Brain microvascular endothelial cell (primary cell): ENCODE measurements around the gene KRT80.

Source experiments
- DNase-seq: peaks from one replicate; pipeline ENCODE4 v3.0.0-alpha.2; 2020
- H3K27ac ChIP-seq: fragments of 250-450 bp; sonication (Bioruptor Pico); 2 replicates; pipeline ENCODE4 v1.5.1; 2020; ENCODE audit warnings: mild to moderate bottlenecking, moderate library complexity
- H3K27me3 ChIP-seq: fragments of 250-450 bp; sonication (Bioruptor Pico); replicated peaks from 2 replicates; pipeline ENCODE4 v1.5.1; 2020; ENCODE audit warnings: mild to moderate bottlenecking
- H3K36me3 ChIP-seq: fragments of 250-450 bp; sonication (Bioruptor Pico); replicated peaks from 2 replicates; pipeline ENCODE4 v1.5.1; 2020; ENCODE audit warnings: mild to moderate bottlenecking
- H3K4me3 ChIP-seq: 2 replicates; pipeline ENCODE4 v1.5.1; 2011; ENCODE audit warnings: low read depth, mild to moderate bottlenecking, control low read depth, low read length, moderate library complexity
- in situ Hi-C: cut with HindIII; loops from 2 replicates; pipeline ENCODE4 v1.10.0; 2017; ENCODE audit warnings: low sequenced_read_pairs, low pct_ligation_motif_present
- TF ChIP-seq, protein P1 (sequence below): IDR thresholded peaks from 2 replicates; pipeline ENCODE4 v1.5.1; 2011; ENCODE audit warnings: low read depth, mild to moderate bottlenecking, moderate library complexity, low read length, control low read depth, inconsistent platforms; ENCODE audit errors: missing control alignments

KRT80 gene

DNA sequence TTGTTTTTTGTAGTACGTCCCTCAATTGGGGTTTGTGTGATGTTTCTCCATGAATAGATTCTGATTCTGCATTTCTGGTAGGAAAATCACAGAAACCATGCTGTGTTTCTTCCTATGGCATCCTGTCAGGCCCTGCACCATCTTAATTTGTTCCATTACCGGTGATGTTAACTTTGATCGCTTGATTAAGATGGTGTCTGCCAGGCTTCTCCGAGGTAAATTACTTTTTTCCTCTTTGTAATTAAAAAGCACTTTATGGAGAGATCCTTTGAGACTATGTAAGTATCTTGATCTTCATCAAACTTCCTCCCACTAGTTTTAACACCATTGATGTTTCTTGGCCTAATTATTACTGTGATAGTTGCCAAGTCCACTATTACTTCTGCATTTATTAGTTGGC lies 26.2 kb upstream of the KRT80 start:
- Histone ChIP-seq H3K27me3 (no peaks in the 10 kb centered on the region), H3K4me3 (no peak overlapping the region), H3K36me3 (no peaks in the 10 kb centered on the region), H3K27ac (no peak overlapping the region)
- in situ Hi-C loops, result no loop called here
- TF ChIP-seq, protein P1, sequence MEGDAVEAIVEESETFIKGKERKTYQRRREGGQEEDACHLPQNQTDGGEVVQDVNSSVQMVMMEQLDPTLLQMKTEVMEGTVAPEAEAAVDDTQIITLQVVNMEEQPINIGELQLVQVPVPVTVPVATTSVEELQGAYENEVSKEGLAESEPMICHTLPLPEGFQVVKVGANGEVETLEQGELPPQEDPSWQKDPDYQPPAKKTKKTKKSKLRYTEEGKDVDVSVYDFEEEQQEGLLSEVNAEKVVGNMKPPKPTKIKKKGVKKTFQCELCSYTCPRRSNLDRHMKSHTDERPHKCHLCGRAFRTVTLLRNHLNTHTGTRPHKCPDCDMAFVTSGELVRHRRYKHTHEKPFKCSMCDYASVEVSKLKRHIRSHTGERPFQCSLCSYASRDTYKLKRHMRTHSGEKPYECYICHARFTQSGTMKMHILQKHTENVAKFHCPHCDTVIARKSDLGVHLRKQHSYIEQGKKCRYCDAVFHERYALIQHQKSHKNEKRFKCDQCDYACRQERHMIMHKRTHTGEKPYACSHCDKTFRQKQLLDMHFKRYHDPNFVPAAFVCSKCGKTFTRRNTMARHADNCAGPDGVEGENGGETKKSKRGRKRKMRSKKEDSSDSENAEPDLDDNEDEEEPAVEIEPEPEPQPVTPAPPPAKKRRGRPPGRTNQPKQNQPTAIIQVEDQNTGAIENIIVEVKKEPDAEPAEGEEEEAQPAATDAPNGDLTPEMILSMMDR, result no peak
- no peak for DNase-seq

DNA sequence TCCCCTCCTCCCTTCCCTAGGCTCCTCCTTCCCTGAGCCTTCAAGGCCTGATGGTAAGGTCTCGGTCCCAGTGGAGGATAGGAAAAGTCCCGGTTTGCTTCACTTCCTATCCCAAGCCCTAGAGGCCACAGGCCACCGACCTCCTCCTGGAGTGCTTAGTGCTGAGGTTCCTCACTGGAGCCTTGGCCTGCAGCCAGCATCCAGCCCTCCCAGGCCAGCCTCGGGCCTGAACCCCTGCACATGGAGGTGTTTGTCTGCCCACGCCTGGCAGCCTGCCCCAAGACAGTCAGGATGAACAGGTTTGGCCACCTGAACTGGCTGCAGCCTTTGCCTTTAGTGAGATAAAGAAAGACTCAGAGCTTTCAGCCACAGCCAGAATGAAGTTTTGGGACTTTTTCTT lies 25.4 kb upstream of the KRT80 start:
- TF ChIP-seq, protein P1, result no peak
- H3K4me3 ChIP-seq, result no peak overlapping the region
- H3K27ac ChIP-seq, result no peak overlapping the region
- in situ Hi-C loops, result no loop called here
- H3K27me3 ChIP-seq, result no peaks in the 10 kb centered on the region
- no peaks in the 10 kb centered on the region for H3K36me3 ChIP-seq
- no peak for DNase-seq

DNA sequence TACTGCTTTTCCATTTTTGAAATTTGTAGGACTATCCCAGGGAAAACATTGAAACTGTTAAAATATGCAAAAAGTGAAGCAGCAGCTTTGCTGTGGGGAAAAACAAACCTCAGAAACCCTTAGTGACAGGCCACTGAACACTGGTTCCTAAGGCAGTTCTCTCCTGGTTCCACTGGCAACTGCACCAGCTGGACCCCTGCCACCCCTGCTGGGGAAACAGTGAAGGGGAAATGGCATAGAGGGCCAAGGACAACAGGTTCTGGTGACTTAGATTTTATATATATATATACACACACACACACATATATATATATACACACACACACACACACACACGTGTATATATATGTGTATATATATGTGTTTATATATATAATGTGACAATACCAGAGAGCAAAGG lies 25.0 kb upstream of the KRT80 start:
- Histone ChIP-seq H3K27me3 (no peaks in the 10 kb centered on the region), H3K27ac (no peak overlapping the region), H3K4me3 (no peak overlapping the region), H3K36me3 (no peaks in the 10 kb centered on the region)
- in situ Hi-C loops, result no loop called here
- no peak for DNase-seq
- TF ChIP-seq, protein P1, result no peak

DNA sequence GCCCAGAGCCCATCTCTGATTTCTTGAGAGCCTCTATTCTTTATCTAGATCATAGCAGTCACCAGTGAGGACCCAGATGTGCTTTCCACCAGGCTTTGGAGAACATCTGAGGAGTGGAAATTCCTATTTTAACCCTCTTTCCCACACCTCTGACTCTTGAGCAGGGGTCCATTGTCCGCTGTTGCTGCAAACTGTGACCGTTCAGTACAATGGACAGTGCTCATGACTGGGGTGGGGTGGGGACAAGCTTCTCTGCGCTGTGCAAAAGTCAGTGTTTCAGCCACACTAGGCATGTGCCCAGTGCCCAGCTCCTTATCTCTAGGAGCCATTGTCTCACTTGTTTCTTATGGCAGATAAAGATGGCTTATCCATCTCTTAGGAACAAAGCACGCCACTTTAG lies 24.3 kb upstream of the KRT80 start:
- TF ChIP-seq, protein P1, result no peak
- in situ Hi-C loops, result no loop called here
- Histone ChIP-seq H3K27me3 (no peaks in the 10 kb centered on the region), H3K4me3 (no peak overlapping the region), H3K36me3 (no peaks in the 10 kb centered on the region), H3K27ac (peak overlapping the region; percentile 34)
- no peak for DNase-seq

DNA sequence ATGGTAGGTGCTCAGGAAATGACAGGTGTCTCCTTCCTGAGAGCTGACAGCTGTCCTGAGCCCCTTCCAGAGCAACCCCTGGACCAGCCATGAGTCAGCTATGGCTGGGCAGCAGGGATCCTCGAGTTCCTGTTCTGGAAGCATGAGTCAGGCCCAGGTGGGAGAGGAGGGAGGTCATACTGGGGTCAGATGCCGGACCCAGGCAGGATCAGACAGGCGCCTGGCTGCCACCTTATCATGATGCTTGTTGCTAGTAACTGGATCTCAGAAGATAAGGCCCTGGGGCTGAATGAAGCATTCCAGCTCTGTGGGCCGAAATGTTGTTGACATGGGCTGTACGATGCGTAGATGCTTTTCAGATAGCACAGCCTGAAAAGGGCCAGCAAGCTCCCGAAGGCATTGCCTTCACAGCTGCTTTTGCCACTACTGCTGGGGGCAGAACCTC lies 23.8 kb upstream of the KRT80 start:
- H3K4me3 ChIP-seq, result no peak overlapping the region
- H3K36me3 ChIP-seq, result no peaks in the 10 kb centered on the region
- no peaks in the 10 kb centered on the region for H3K27me3 ChIP-seq
- TF ChIP-seq, protein P1, result no peak
- in situ Hi-C loops, result no loop called here
- H3K27ac ChIP-seq, result peak overlapping the region; percentile 34
- DNase-seq, result peak; percentile 74

DNA sequence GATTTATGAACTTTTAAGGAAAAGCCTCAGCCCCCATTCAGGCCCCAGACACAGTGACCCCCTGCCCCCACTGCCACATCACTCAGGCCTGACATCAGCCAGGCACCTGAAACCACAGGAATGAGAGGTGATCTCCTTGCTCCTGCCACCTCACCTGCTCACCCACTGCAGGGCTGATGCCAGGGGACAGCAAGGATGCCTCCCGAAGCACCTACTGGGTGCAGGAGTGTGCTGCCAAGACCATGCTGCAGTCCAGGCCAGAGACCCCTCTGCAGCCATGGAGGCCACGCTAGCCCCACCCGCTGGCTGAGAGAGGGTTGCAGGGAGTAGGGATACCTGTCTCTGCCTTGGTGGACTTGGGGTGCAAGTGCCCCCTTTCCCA lies 22.6 kb upstream of the KRT80 start:
- no peaks in the 10 kb centered on the region for H3K27me3 ChIP-seq
- in situ Hi-C loops, result no loop called here
- DNase-seq, result no peak
- H3K27ac ChIP-seq, result no peak overlapping the region
- no peak overlapping the region for H3K4me3 ChIP-seq
- TF ChIP-seq, protein P1, result peak; percentile 70
- H3K36me3 ChIP-seq, result no peaks in the 10 kb centered on the region
